ENCODE results near the gene CACNA1F.

Gene CACNA1F

DNA sequence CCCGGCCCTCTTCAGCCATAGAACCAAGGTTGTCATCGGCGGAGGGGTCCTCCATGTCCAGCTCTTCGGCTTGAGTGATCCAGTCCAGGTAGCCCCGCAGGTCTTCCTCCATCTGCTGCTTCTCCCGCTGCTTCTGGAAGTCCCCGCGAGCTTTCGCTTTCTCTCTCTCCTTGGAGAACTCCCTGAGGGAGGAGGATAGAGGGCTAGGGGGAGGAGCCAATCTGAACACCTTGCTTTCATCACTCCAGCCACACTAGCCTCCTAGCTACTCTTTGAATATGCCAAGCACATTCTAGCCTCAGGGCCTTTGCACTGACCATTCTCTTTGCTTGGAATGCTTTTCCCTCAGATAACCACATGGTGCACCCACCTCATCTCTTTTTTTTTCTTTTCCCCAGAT, 6.2 kb downstream of the CACNA1F start:
- Histone ChIP-seq H3K27me3 (ENCODE audit: insufficient read depth, low read length) (no peaks in the 10 kb centered on the region), H3K9me2 (ENCODE audit: low read depth, low read length) (no peaks in the 10 kb centered on the region), H3K79me2 (ENCODE audit: insufficient read depth, low read length) (no peaks in the 10 kb centered on the region), H3K27ac (ENCODE audit: low read depth, low read length, poor library complexity, severe bottlenecking) (no peak overlapping the region), H4K20me1 (ENCODE audit: insufficient read depth, low read length) (no peaks in the 10 kb centered on the region), H3K4me3 (ENCODE audit: low read depth, low read length, poor library complexity, severe bottlenecking) (no peak overlapping the region), H3K4me1 (ENCODE audit: insufficient read depth, low read length, severe bottlenecking) (peaks cover 15% of the 10 kb centered on the region), H2AFZ (ENCODE audit: low read length) (no peak overlapping the region), H3K4me2 (ENCODE audit: low read length) (no peak overlapping the region), H3K9ac (ENCODE audit: low read length) (no peak overlapping the region), H3F3A (ENCODE audit: insufficient read depth, low read length) (no peaks in the 10 kb centered on the region), H3K9me3 (ENCODE audit: low read length) (no peaks in the 10 kb centered on the region), H3K36me3 (ENCODE audit: insufficient read depth, low read length) (no peaks in the 10 kb centered on the region)
- TF ChIP-seq EZH2 (IDR thresholded peaks at IDR 0.05; ENCODE audit: borderline replicate concordance, low read length): no peak
- TF ChIP-seq, protein P1, sequence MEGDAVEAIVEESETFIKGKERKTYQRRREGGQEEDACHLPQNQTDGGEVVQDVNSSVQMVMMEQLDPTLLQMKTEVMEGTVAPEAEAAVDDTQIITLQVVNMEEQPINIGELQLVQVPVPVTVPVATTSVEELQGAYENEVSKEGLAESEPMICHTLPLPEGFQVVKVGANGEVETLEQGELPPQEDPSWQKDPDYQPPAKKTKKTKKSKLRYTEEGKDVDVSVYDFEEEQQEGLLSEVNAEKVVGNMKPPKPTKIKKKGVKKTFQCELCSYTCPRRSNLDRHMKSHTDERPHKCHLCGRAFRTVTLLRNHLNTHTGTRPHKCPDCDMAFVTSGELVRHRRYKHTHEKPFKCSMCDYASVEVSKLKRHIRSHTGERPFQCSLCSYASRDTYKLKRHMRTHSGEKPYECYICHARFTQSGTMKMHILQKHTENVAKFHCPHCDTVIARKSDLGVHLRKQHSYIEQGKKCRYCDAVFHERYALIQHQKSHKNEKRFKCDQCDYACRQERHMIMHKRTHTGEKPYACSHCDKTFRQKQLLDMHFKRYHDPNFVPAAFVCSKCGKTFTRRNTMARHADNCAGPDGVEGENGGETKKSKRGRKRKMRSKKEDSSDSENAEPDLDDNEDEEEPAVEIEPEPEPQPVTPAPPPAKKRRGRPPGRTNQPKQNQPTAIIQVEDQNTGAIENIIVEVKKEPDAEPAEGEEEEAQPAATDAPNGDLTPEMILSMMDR (IDR thresholded peaks at IDR 0.05; ENCODE audit: low read length): no peak

DNA sequence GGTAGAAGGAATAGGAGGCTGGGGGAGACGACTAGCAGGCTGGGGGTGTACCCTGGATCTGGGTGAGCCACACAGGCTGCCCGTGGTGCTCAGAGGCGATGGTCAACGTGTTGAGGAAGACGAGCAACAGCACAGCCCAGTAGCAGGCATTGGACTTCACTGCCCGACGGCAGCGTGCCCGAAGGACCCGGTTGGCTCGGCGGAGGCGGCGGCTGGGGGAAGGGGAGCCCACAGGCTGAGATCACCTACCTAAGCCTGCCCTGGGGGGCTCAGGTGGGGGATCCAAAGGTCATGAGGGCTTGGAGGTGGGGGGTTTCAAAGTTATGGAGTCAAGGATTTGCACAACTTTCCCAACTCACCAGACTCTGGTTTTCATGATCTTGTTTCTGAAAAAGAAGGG, 7.3 kb downstream of the CACNA1F start:
- Histone ChIP-seq H3K27me3 (ENCODE audit: insufficient read depth, low read length) (no peaks in the 10 kb centered on the region), H2AFZ (ENCODE audit: low read length) (no peak overlapping the region), H3K9ac (ENCODE audit: low read length) (no peak overlapping the region), H3K9me2 (ENCODE audit: low read depth, low read length) (no peaks in the 10 kb centered on the region), H3K9me3 (ENCODE audit: low read length) (no peaks in the 10 kb centered on the region), H3K4me2 (ENCODE audit: low read length) (no peak overlapping the region), H3K79me2 (ENCODE audit: insufficient read depth, low read length) (no peaks in the 10 kb centered on the region), H4K20me1 (ENCODE audit: insufficient read depth, low read length) (no peaks in the 10 kb centered on the region), H3K36me3 (ENCODE audit: insufficient read depth, low read length) (no peaks in the 10 kb centered on the region), H3K4me3 (ENCODE audit: low read depth, low read length, poor library complexity, severe bottlenecking) (no peak overlapping the region), H3K4me1 (ENCODE audit: insufficient read depth, low read length, severe bottlenecking) (peaks cover 10% of the 10 kb centered on the region), H3K27ac (ENCODE audit: low read depth, low read length, poor library complexity, severe bottlenecking) (no peak overlapping the region), H3F3A (ENCODE audit: insufficient read depth, low read length) (no peaks in the 10 kb centered on the region)
- TF ChIP-seq, protein P1 (IDR thresholded peaks at IDR 0.05; ENCODE audit: low read length): no peak
- no peak for TF ChIP-seq EZH2 (IDR thresholded peaks at IDR 0.05; ENCODE audit: borderline replicate concordance, low read length)

DNA sequence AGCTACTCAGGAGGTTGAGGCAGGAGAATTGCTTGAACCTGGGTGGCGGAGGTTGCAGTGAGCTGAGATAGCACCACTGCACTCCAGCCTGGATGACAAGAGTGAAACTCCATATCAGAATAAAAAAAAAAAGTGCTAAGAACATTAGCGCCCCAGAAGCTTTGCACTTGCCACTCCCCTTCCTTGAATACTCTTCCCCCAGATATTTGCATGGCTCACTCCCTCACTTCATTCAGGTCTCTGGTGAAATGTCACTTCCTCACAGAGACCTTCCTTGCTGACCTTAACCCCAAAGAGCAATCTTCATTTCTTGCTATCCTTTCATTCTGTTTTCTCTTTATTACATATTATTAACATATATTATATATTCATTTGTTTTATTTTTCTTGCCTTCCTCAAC, 11.3 kb downstream of the CACNA1F start:
- H3K79me2 ChIP-seq (ENCODE audit: insufficient read depth, low read length): no peaks in the 10 kb centered on the region
- no peak overlapping the region for H3K4me2 ChIP-seq (ENCODE audit: low read length)
- no peaks in the 10 kb centered on the region for H3K9me2 ChIP-seq (ENCODE audit: low read depth, low read length)
- H3K27ac ChIP-seq (ENCODE audit: low read depth, low read length, poor library complexity, severe bottlenecking): no peak overlapping the region
- no peaks in the 10 kb centered on the region for H3K36me3 ChIP-seq (ENCODE audit: insufficient read depth, low read length)
- no peaks in the 10 kb centered on the region for H3K27me3 ChIP-seq (ENCODE audit: insufficient read depth, low read length)
- no peaks in the 10 kb centered on the region for H3K9me3 ChIP-seq (ENCODE audit: low read length)
- H3K4me3 ChIP-seq (ENCODE audit: low read depth, low read length, poor library complexity, severe bottlenecking): no peak overlapping the region
- H4K20me1 ChIP-seq (ENCODE audit: insufficient read depth, low read length): no peaks in the 10 kb centered on the region
- TF ChIP-seq EZH2 (IDR thresholded peaks at IDR 0.05; ENCODE audit: borderline replicate concordance, low read length): no peak
- TF ChIP-seq, protein P1 (IDR thresholded peaks at IDR 0.05; ENCODE audit: low read length): no peak
- H2AFZ ChIP-seq (ENCODE audit: low read length): no peak overlapping the region
- no peak overlapping the region for H3K9ac ChIP-seq (ENCODE audit: low read length)
- H3F3A ChIP-seq (ENCODE audit: insufficient read depth, low read length): no peaks in the 10 kb centered on the region
- H3K4me1 ChIP-seq (ENCODE audit: insufficient read depth, low read length, severe bottlenecking): no peaks in the 10 kb centered on the region

Measured in OCI-LY1 (cell line).